Left ventricle myocardium inferior (tissue), 1 donor: Measurements from ENCODE around the gene ABCA3. TPM values are rescaled to one million over a fixed set of nuclear protein-coding genes. Genes with fewer than 3 reads are reported as not detected.

Experiments
- DNase-seq: peaks from one replicate; pipeline ENCODE4 v3.0.0-alpha.2; 2020
- H3K27ac ChIP-seq: fragments of 200-600 bp; replicated peaks from 2 replicates; pipeline ENCODE4 v1.8.0; 2021
- H3K27me3 ChIP-seq: fragments of 200-600 bp; 2 replicates; pipeline ENCODE4 v1.8.0; 2021; ENCODE audit warnings: low read depth
- H3K36me3 ChIP-seq: fragments of 200-600 bp; 2 replicates; pipeline ENCODE4 v1.8.0; 2021
- H3K4me1 ChIP-seq: fragments of 200-600 bp; 2 replicates; pipeline ENCODE4 v1.8.0; 2021
- H3K4me3 ChIP-seq: fragments of 200-600 bp; 2 replicates; pipeline ENCODE4 v1.8.0; 2021; ENCODE audit warnings: mild to moderate bottlenecking, moderate library complexity
- H3K9me3 ChIP-seq: fragments of 200-600 bp; replicated peaks from 2 replicates; pipeline ENCODE4 v1.8.0; 2021
- intact Hi-C: fragments of 100-400 bp; cut with micrococcal nuclease; formaldehyde crosslinking; loops from one replicate; pipeline ENCODE4 v1.11.0; 2022
- total RNA-seq: library from RNA; stranded (reverse); fragmentation: NEBNext Ultra II Directional; extraction: Animal tissue kit (Norgen Biotek cat#: 25700); gene quantifications from one replicate; pipeline ENCODE4 v1.2.1, GENCODE V29; 2021
- TF ChIP-seq, protein P1 (sequence below): fragments of 200-600 bp; IDR thresholded peaks from 2 replicates; pipeline ENCODE4 v1.8.0; 2021; ENCODE audit warnings: antibody characterized with exemption, mild to moderate bottlenecking, borderline replicate concordance
- donor health status: DM: no; HTN: yes; CAD: no; lungs with severe emphysema.

ABCA3 gene
- total RNA-seq, 1 donor from 2014 or later: 6.9 TPM

- H3K4me1 ChIP-seq: no peaks in the 10 kb centered on the region
- H3K4me3 ChIP-seq: no peak overlapping the region
- TF ChIP-seq, protein P1, sequence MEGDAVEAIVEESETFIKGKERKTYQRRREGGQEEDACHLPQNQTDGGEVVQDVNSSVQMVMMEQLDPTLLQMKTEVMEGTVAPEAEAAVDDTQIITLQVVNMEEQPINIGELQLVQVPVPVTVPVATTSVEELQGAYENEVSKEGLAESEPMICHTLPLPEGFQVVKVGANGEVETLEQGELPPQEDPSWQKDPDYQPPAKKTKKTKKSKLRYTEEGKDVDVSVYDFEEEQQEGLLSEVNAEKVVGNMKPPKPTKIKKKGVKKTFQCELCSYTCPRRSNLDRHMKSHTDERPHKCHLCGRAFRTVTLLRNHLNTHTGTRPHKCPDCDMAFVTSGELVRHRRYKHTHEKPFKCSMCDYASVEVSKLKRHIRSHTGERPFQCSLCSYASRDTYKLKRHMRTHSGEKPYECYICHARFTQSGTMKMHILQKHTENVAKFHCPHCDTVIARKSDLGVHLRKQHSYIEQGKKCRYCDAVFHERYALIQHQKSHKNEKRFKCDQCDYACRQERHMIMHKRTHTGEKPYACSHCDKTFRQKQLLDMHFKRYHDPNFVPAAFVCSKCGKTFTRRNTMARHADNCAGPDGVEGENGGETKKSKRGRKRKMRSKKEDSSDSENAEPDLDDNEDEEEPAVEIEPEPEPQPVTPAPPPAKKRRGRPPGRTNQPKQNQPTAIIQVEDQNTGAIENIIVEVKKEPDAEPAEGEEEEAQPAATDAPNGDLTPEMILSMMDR: no peak
- H3K27me3 ChIP-seq: no peaks in the 10 kb centered on the region
- peaks cover 60% of the 10 kb centered on the region for H3K36me3 ChIP-seq
- intact Hi-C loops: no loop called here
- no peak for DNase-seq
- H3K9me3 ChIP-seq: no peaks in the 10 kb centered on the region
- no peak overlapping the region for H3K27ac ChIP-seq
Observed at GRCh38 chr16:2325181-2325580, 15.3 kb downstream of the ABCA3 start.

DNA sequence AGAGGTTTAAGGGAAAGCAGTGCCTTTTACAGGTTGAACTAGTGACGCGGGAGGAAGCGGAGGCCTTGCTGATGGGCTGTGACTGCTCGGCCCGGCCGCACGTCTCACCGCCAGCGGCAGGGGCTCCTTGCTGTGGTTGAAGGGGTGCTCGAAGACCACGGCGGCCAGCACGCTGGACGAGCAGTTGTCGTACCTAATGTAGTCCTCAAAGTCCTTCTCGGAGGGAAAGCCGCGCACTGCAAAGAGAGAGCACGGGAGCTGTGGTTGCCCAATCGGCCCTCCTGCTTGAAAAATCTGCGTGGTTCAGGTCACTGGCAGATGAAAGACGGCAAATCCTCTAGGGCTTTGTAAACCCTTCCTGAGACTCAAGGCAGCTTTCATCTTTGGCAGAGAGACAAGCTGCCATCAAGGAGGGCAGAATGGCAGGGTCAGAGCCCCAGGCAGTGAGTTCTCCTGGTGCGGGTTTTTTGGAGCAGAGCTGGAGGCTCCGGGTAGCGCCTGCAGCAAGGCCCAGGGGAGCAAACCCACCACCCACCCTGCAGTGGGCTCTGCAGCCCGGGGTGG lies 16.1 kb downstream of the ABCA3 start:
- TF ChIP-seq, protein P1: no peak

GRCh38 chr16:2323701-2324100 lies 16.8 kb downstream of the ABCA3 start:
- intact Hi-C loops: no loop called here
- DNase-seq: no peak
- H3K27me3 ChIP-seq: no peaks in the 10 kb centered on the region
- H3K36me3 ChIP-seq: peaks cover 71% of the 10 kb centered on the region
- H3K4me3 ChIP-seq: no peak overlapping the region
- H3K27ac ChIP-seq: no peak overlapping the region
- H3K4me1 ChIP-seq: no peaks in the 10 kb centered on the region
- TF ChIP-seq, protein P1: no peak
- H3K9me3 ChIP-seq: no peaks in the 10 kb centered on the region

More for the DNA sequence above, 16.1 kb downstream of the ABCA3 start:
- Histone ChIP-seq H3K27me3 (no peaks in the 10 kb centered on the region), H3K4me3 (no peak overlapping the region), H3K9me3 (no peaks in the 10 kb centered on the region), H3K27ac (no peak overlapping the region), H3K4me1 (no peaks in the 10 kb centered on the region), H3K36me3 (peaks cover 64% of the 10 kb centered on the region)
- no peak for DNase-seq
- intact Hi-C loops: no loop called here

GRCh38 chr16:2319606-2320005 lies 20.9 kb downstream of the ABCA3 start:
- Histone ChIP-seq H3K4me1 (no peaks in the 10 kb centered on the region), H3K36me3 (peaks cover 45% of the 10 kb centered on the region), H3K4me3 (no peak overlapping the region), H3K27ac (no peak overlapping the region), H3K27me3 (no peaks in the 10 kb centered on the region), H3K9me3 (no peaks in the 10 kb centered on the region)
- DNase-seq: no peak
- intact Hi-C loops: no loop called here
- TF ChIP-seq, protein P1: no peak

GRCh38 chr16:2317231-2318020 lies 23.1 kb downstream of the ABCA3 start:
- Histone ChIP-seq H3K9me3 (no peaks in the 10 kb centered on the region), H3K27me3 (no peaks in the 10 kb centered on the region), H3K4me3 (no peak overlapping the region), H3K4me1 (no peaks in the 10 kb centered on the region), H3K27ac (no peak overlapping the region), H3K36me3 (peaks cover 35% of the 10 kb centered on the region)
- no peak for DNase-seq
- TF ChIP-seq, protein P1: no peak
- intact Hi-C loops: no loop called here
